Ovary (tissue), 9 donors: ENCODE data around the gene C2CD4C. TPM values are rescaled to one million over a fixed set of nuclear protein-coding genes. Genes with fewer than 3 reads are reported as not detected.
"Not testable (repeated sequence)": the region's sequence is repeated elsewhere in the genome, so short reads cannot be mapped to it uniquely, and the experiment has no call there.

Experiments used
- DNase-seq, 5 donors: peaks; one replicate each; pipeline ENCODE4 v3.0.0-alpha.2; 2019 to 2020
- H3K27ac ChIP-seq, 2 donors: fragments of 200-600 bp; one replicate each; pipeline versions ENCODE4 v1.5.1 to v1.8.0; 2019 to 2022
- H3K27me3 ChIP-seq: fragments of 200-600 bp; one replicate; pipeline ENCODE4 v1.8.0; 2022
- H3K36me3 ChIP-seq: fragments of 200-600 bp; sonication (generic); one replicate; pipeline ENCODE4 v1.5.1; 2019
- H3K4me1 ChIP-seq: one replicate; pipeline ENCODE4 v1.8.1; 2013; ENCODE audit warnings: mild to moderate bottlenecking, moderate library complexity; ENCODE audit not compliant: insufficient read depth
- H3K4me3 ChIP-seq: fragments of 200-600 bp; sonication (generic); one replicate; pipeline ENCODE4 v1.5.1; 2017
- H3K9me3 ChIP-seq, 2 donors: fragments of 200-600 bp in 1 of 2; sonication (generic) in 1 of 2; one replicate each; pipeline versions ENCODE4 v1.5.1 to v1.8.1; 2013 to 2019; ENCODE audit warnings: mild to moderate bottlenecking in 1 of 2, moderate library complexity in 1 of 2
- EP300 ChIP-seq: sonication (generic); formaldehyde crosslinking; IDR thresholded peaks from one replicate; pipeline ENCODE4 v1.6.1; 2017; ENCODE audit warnings: antibody characterized with exemption
- POLR2A ChIP-seq: fragments of 450-650 bp; IDR thresholded peaks from one replicate; pipeline ENCODE4 v1.6.1; 2017; ENCODE audit warnings: antibody characterized with exemption, mild to moderate bottlenecking, moderate library complexity
- WGBS, 3 donors: extraction: QIAGEN DNeasy Blood & Tissue Kit in 1 of 3; methylation state at CpG; one replicate each; pipeline versions ENCODE4 v1.1.5 to v1.1.7; 2013 to 2017; 5-methylcytosine and 5-hydroxymethylcytosine counted together
- intact Hi-C, 4 donors: fragments of 100-400 bp; cut with DNase I; formaldehyde crosslinking; loops; one replicate each; pipeline versions ENCODE4 v1.11.0 to v1.15.1; 2022 to 2023
- polyA plus RNA-seq, 2 donors: library from polyadenylated mRNA; stranded (reverse); fragments of 200-250 nt in 1 of 2; fragments of 350-450 nt in 1 of 2; fragmentation: Illumina TruSeq in 1 of 2; extraction: RNeasy Lipid Tissue Mini Kit (QIAGEN cat#74804) in 1 of 2; gene quantifications; one replicate each; pipeline ENCODE4 v1.2.3, GENCODE V29; 2013 to 2014
- total RNA-seq, 7 donors: library from RNA; depleted of rRNA in 2 of 7; stranded (reverse); fragments of >200 nt in 2 of 7; fragmentation: NEBNext Ultra II Directional in 3 of 7; extraction: Animal tissue kit (Norgen Biotek cat#: 25700) in 3 of 7; gene quantifications; one replicate each; pipeline versions ENCODE4 v1.1.0 to v1.2.4, GENCODE V29; 2016 to 2023
- TF ChIP-seq, protein P1 (sequence below), 3 donors: fragments of 450-650 bp in 2 of 3; fragments of 200-600 bp in 1 of 3; IDR thresholded peaks; one replicate each; pipeline versions ENCODE4 v1.5.1 to v1.8.0; 2016 to 2022; ENCODE audit warnings: antibody characterized with exemption in 3 of 3, mild to moderate bottlenecking in 1 of 3
- donor health status: DM: no; HTN: no; CAD: no; lungs with moderate emphysema.
- donor health status: DM: no; HTN: no; CAD: no.
- donor health status: Bipolar disorder and iron deficiency.
- donor health status: DM: yes; HTN: yes; CAD: no.
- donor health status: DM: no; HTN: no; CAD: no.
- donor health status: DM: yes; HTN: yes; CAD: no.

C2CD4C gene
- total and polyA plus RNA-seq, 9 donors: 0.12 to 2.3 (median 0.42) TPM; not detected in 3

DNA sequence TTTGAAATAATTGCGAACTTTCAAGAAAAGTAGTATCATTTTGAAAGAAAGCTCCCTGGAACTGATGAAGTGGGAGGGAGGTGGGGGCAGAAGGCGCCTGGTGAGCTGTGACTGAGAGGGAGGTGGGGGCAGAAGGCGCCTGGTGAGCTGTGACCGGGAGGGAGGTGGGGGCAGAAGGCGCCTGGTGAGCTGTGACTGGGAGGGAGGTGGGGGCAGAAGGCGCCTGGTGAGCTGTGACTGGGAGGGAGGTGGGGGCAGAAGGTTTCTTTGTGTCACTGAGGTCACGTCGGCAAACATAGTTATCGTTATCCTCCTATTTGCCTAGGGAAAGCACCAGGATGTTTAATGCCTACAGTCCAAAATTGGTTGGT is 24.2 kb downstream of the C2CD4C start:
- TF ChIP-seq EP300 (no peak), POLR2A (no peak)
- TF ChIP-seq, protein P1, sequence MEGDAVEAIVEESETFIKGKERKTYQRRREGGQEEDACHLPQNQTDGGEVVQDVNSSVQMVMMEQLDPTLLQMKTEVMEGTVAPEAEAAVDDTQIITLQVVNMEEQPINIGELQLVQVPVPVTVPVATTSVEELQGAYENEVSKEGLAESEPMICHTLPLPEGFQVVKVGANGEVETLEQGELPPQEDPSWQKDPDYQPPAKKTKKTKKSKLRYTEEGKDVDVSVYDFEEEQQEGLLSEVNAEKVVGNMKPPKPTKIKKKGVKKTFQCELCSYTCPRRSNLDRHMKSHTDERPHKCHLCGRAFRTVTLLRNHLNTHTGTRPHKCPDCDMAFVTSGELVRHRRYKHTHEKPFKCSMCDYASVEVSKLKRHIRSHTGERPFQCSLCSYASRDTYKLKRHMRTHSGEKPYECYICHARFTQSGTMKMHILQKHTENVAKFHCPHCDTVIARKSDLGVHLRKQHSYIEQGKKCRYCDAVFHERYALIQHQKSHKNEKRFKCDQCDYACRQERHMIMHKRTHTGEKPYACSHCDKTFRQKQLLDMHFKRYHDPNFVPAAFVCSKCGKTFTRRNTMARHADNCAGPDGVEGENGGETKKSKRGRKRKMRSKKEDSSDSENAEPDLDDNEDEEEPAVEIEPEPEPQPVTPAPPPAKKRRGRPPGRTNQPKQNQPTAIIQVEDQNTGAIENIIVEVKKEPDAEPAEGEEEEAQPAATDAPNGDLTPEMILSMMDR (IDR thresholded peaks at IDR 0.05): no peak
- intact Hi-C loops: no loop called here
- Histone ChIP-seq H3K36me3 (no peaks in the 10 kb centered on the region), H3K9me3 (no peaks in the 10 kb centered on the region), H3K27me3 (no peaks in the 10 kb centered on the region), H3K4me1 (no peaks in the 10 kb centered on the region), H3K27ac (no peak overlapping the region), H3K4me3 (no peak overlapping the region)
- whole genome bisulfite sequencing, 3 donors: 61 to 74% (median 65%) methylated on average over 9 of the region's 9 CpGs
- DNase-seq: no peak

- no peak for TF ChIP-seq POLR2A
- no peak for TF ChIP-seq EP300
- TF ChIP-seq, protein P1 (IDR thresholded peaks at IDR 0.05): no peak
- Histone ChIP-seq H3K9me3 (no peaks in the 10 kb centered on the region), H3K4me1 (no peaks in the 10 kb centered on the region), H3K27me3 (no peaks in the 10 kb centered on the region), H3K4me3 (no peak overlapping the region), H3K36me3 (no peaks in the 10 kb centered on the region), H3K27ac (no peak overlapping the region)
- no peak for DNase-seq
- WGBS, 3 donors: 36 to 41% (median 37%) methylated on average over 44 of the region's 44 CpGs
- intact Hi-C loops: no loop called here
Observed at GRCh38 chr19:383922-384798, 24.8 kb downstream of the C2CD4C start.

- Histone ChIP-seq H3K9me3 (no peaks in the 10 kb centered on the region), H3K27me3 (no peaks in the 10 kb centered on the region), H3K36me3 (no peaks in the 10 kb centered on the region), H3K4me1 (no peaks in the 10 kb centered on the region), H3K4me3 (no peak overlapping the region), H3K27ac (no peak overlapping the region)
- 72 to 81% (median 78%) methylated on average over 19 of the region's 19 CpGs for WGBS, 3 donors
- intact Hi-C loops: no loop called here
- no peak for DNase-seq
- TF ChIP-seq POLR2A (no peak), EP300 (no peak)
- TF ChIP-seq, protein P1 (IDR thresholded peaks at IDR 0.05): no peak
Observed at GRCh38 chr19:383040-383439, 25.9 kb downstream of the C2CD4C start.

DNA sequence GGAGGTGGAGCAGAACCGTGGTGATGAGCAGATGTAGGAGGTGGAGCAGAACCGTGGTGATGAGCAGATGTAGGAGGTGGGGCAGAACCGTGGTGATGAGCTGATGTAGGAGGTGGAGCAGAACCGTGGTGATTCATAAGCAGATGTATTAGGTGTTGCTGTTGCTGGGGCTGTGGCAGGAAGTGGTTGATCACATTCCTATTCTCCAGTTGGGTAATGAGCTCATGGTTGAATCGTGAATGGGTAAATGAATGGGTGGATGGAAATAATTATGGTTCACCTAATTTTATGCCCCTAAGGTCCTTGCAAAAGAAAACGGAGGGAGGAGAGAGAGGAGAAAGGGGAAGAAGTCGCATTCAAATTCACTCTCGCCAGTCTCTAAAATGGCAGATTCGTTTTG is 26.4 kb downstream of the C2CD4C start:
- DNase-seq, H3K4me1 ChIP-seq, H3K36me3 ChIP-seq, H3K4me3 ChIP-seq, H3K27me3 ChIP-seq, H3K27ac ChIP-seq, intact Hi-C loops, H3K9me3 ChIP-seq: not testable (repeated sequence)
- 49 to 62% (median 60%) methylated on average over 7 to 9 of the region's 9 CpGs for WGBS, 3 donors

- H3K4me3 ChIP-seq, H3K4me1 ChIP-seq, H3K27me3 ChIP-seq, H3K36me3 ChIP-seq, H3K27ac ChIP-seq, DNase-seq, H3K9me3 ChIP-seq, intact Hi-C loops: not testable (repeated sequence)
- 66 to 77% (median 76%) methylated on average over 11 of the region's 11 CpGs for WGBS, 3 donors
Observed at GRCh38 chr19:381901-382300, 27.0 kb downstream of the C2CD4C start.

DNA sequence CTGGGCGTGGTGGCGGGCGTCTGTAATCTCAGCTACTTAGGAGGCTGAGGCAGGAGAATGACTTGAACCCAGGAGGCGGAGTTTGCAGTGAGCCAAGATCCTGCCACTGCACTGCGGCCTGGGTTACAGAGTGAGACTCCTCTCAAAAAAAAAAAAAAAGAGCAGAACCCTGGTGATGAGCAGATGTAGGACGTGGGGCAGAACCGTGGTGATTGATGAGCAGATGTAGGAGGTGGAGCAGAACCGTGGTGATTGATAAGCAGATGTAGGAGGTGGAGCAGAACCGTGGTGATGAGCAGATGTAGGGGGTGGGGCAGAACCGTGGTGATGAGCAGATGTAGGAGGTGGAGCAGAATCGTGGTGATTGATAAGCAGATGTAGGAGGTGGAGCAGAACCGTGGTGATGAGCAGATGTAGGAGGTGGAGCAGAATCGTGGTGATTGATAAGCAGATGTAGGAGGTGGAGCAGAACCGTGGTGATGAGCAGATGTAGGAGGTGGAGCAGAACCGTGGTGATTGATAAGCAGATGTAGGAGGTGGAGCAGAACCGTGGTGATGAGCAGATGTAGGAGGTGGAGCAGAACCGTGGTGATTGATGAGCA is 28.2 kb downstream of the C2CD4C start:
- H3K27me3 ChIP-seq, intact Hi-C loops, H3K27ac ChIP-seq, DNase-seq, H3K4me3 ChIP-seq, H3K9me3 ChIP-seq, H3K4me1 ChIP-seq, H3K36me3 ChIP-seq: not testable (repeated sequence)
- WGBS, 3 donors: 61 to 66% (median 64%) methylated on average over 13 to 16 of the region's 17 CpGs
